ENCODE results near the gene SIGMAR1.

The SIGMAR1 gene

GRCh38 chr9:34637356-34638137 is at the start of gene SIGMAR1:
TSS of gene SIGMAR1 (minus strand) at chr9:34637787. CDS start at chr9:34637697, 90 bp downstream.
- ATAC-seq = peak; percentile 94
- TF ChIP-seq ISL1 (CRISPR knock-in tag; IDR thresholded peaks at IDR 0.05) (no peak), PPARA (CRISPR knock-in tag; IDR thresholded peaks at IDR 0.05; ENCODE audit: borderline replicate concordance) (no peak), TCF4 (CRISPR knock-in tag; IDR thresholded peaks at IDR 0.05; ENCODE audit: borderline replicate concordance) (no peak), ZFP3 (CRISPR knock-in tag; IDR thresholded peaks at IDR 0.05) (no peak)

- TF ChIP-seq GLIS3 (CRISPR knock-in tag; IDR thresholded peaks at IDR 0.05) = no peak
- TF ChIP-seq ZFP30 (CRISPR knock-in tag; IDR thresholded peaks at IDR 0.05) = no peak
- TF ChIP-seq ZNF8 (CRISPR knock-in tag; IDR thresholded peaks at IDR 0.05) = no peak
- no peak for TF ChIP-seq BACH2 (CRISPR knock-in tag; IDR thresholded peaks at IDR 0.05; ENCODE audit: borderline replicate concordance)
- no peak for TF ChIP-seq ESRRG (CRISPR knock-in tag; IDR thresholded peaks at IDR 0.05)
- no peak for TF ChIP-seq OSR1 (CRISPR knock-in tag; IDR thresholded peaks at IDR 0.05)
- no peak for TF ChIP-seq ZFP3 (CRISPR knock-in tag; IDR thresholded peaks at IDR 0.05)
- ATAC-seq = no peak
Observed at GRCh38 chr9:34686732-34687131, 49.1 kb upstream of the SIGMAR1 start.

GRCh38 chr9:34686231-34686630 is 48.6 kb upstream of the SIGMAR1 start:
- TF ChIP-seq PPARA (CRISPR knock-in tag; IDR thresholded peaks at IDR 0.05; ENCODE audit: borderline replicate concordance) (no peak), OSR1 (CRISPR knock-in tag; IDR thresholded peaks at IDR 0.05) (no peak), CSDC2 (CRISPR knock-in tag; IDR thresholded peaks at IDR 0.05) (no peak), GLIS3 (CRISPR knock-in tag; IDR thresholded peaks at IDR 0.05) (no peak), ISL1 (CRISPR knock-in tag; IDR thresholded peaks at IDR 0.05) (no peak), ZNF565 (CRISPR knock-in tag; conservative IDR thresholded peaks at IDR 0.05; ENCODE audit: low read depth) (no peak), ZC3H10 (CRISPR knock-in tag; IDR thresholded peaks at IDR 0.05) (no peak), CSRNP3 (CRISPR knock-in tag; IDR thresholded peaks at IDR 0.05) (no peak), ARNTL (CRISPR knock-in tag; IDR thresholded peaks at IDR 0.05; ENCODE audit: borderline replicate concordance, low read depth) (no peak), ZFP30 (CRISPR knock-in tag; IDR thresholded peaks at IDR 0.05) (no peak), ESRRG (CRISPR knock-in tag; IDR thresholded peaks at IDR 0.05) (no peak)
- ATAC-seq = no peak

- no peak for ATAC-seq
- TF ChIP-seq BACH2 (CRISPR knock-in tag; IDR thresholded peaks at IDR 0.05; ENCODE audit: borderline replicate concordance) = no peak
- TF ChIP-seq CREB5 (CRISPR knock-in tag; IDR thresholded peaks at IDR 0.05; ENCODE audit: low read depth) = no peak
- no peak for TF ChIP-seq ZNF70 (CRISPR knock-in tag; IDR thresholded peaks at IDR 0.05)
- TF ChIP-seq PATZ1 (CRISPR knock-in tag; IDR thresholded peaks at IDR 0.05; ENCODE audit: borderline replicate concordance) = no peak
- no peak for TF ChIP-seq CSRNP3 (CRISPR knock-in tag; IDR thresholded peaks at IDR 0.05)
- no peak for TF ChIP-seq POU6F1 (CRISPR knock-in tag; IDR thresholded peaks at IDR 0.05; ENCODE audit: borderline replicate concordance, low read depth)
- no peak for TF ChIP-seq ZNF8 (CRISPR knock-in tag; IDR thresholded peaks at IDR 0.05)
- TF ChIP-seq ZFP3 (CRISPR knock-in tag; IDR thresholded peaks at IDR 0.05) = no peak
- no peak for TF ChIP-seq SNAI2 (CRISPR knock-in tag; IDR thresholded peaks at IDR 0.05)
- no peak for TF ChIP-seq TOX (CRISPR knock-in tag; IDR thresholded peaks at IDR 0.05; ENCODE audit: borderline replicate concordance)
- no peak for TF ChIP-seq ESRRG (CRISPR knock-in tag; IDR thresholded peaks at IDR 0.05)
- TF ChIP-seq OSR1 (CRISPR knock-in tag; IDR thresholded peaks at IDR 0.05) = no peak
- TF ChIP-seq TCF4 (CRISPR knock-in tag; IDR thresholded peaks at IDR 0.05; ENCODE audit: borderline replicate concordance) = no peak
- no peak for TF ChIP-seq TSHZ2 (CRISPR knock-in tag; IDR thresholded peaks at IDR 0.05)
- TF ChIP-seq GLIS3 (CRISPR knock-in tag; IDR thresholded peaks at IDR 0.05) = no peak
- TF ChIP-seq ZC3H10 (CRISPR knock-in tag; IDR thresholded peaks at IDR 0.05) = no peak
- no peak for TF ChIP-seq ARNTL (CRISPR knock-in tag; IDR thresholded peaks at IDR 0.05; ENCODE audit: borderline replicate concordance, low read depth)
- no peak for TF ChIP-seq ISL1 (CRISPR knock-in tag; IDR thresholded peaks at IDR 0.05)
- no peak for TF ChIP-seq PPARA (CRISPR knock-in tag; IDR thresholded peaks at IDR 0.05; ENCODE audit: borderline replicate concordance)
- no peak for TF ChIP-seq CSDC2 (CRISPR knock-in tag; IDR thresholded peaks at IDR 0.05)
Observed at GRCh38 chr9:34685591-34685990, 48.0 kb upstream of the SIGMAR1 start.
